NOMO-1 treated with DMSO at 0.1 percent for 48 hours (cell line): ENCODE results near the gene STUM.
"Not testable (repeated sequence)": the region's sequence is repeated elsewhere in the genome, so short reads cannot be mapped to it uniquely, and the experiment has no call there.

ENCODE experiments used
- DNase-seq: peaks from one replicate; lab custom pipeline; 2025; ENCODE audit not compliant: unreplicated experiment; lab: John Stamatoyannopoulos, UW

The STUM gene

GRCh38 chr1:226548256-226549093 is at the start of gene STUM:
TSS of gene STUM (plus strand) at chr1:226548764. CDS start at chr1:226548905, 141 bp downstream.
- no peak for DNase-seq

DNA sequence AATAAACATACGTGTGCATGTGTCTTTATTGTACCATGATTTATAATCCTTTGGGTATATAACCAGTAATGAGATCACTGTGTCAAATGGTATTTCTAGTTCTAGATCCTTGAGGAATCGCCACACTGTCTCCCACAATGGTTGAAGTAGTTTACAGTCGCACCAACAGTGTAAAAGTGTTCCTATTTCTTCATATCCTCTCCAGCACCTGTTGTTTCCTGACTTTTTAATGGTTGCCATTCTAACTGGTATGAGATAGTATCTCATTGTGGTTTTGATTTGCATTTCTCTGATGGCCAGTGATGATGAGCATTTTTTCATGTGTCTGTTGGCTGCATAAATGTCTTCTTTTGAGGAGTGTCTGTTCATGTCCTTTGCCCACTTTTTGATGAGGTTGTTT is 48.9 kb upstream of the STUM start:
- DNase-seq: not testable (repeated sequence)

DNA sequence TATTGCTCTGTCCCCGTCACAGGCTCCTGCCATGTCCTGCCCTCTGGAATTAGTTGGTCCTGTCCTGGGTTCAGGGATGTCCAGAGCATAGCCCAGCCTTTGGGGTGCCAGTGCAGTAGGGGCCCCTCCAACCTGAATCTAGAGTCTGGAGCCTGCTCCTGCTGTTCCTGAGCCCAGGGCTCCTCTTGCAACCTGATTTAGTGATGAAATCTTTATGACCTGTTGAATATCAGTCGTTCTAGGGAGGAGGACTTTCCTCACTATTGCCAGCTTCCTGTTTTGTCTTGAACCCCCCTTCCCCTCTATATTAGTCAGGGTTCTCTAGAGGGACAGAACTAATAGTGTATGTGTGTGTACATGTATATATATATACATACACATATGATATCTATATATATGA is 42.5 kb upstream of the STUM start:
- DNase-seq: no peak

- DNase-seq: no peak
These were observed 41.6 kb upstream of the STUM start for GRCh38 chr1:226506921-226507320.

GRCh38 chr1:226510453-226510852 is 38.1 kb upstream of the STUM start:
- DNase-seq: no peak

DNA sequence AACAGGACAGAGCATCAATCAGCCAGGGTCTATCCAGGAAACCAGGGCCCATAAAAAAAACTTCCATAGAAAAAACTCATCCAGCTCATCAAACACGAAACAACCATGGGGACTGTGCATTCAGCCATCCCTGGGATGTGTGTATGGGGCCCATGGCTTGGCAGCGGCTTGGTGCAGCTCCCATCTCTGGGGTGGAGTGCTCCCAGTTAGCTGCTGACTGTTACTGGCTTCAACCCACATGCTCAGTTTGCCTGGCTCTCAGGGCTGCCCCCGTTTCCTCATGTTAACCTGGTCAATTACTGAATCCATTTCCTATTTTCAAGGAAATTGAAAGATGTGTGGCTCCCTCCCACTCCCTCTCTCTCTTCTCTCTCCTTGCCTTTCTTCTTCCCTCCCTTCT is 37.3 kb upstream of the STUM start:
- no peak for DNase-seq

GRCh38 chr1:226512076-226512728 is 36.4 kb upstream of the STUM start:
- DNase-seq: no peak

DNA sequence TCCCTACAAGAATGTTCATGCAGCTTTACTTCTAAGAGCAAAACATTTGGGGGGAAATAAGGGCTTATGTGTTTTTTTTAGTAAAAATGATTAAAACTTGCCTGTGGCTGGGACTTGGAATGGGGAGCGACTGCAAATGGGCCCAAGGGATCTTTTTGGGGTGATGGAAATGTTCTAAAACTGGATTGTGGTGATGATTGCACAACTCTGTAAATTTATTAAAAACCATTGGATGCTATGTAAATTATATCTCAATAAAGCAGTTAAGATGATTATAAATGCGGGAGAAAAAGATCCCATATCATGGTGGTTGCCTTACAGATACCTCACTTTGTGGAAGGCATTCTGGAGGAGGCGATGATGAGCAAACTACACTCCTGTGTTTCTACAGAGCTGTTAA is 30.2 kb upstream of the STUM start:
- DNase-seq: no peak

DNA sequence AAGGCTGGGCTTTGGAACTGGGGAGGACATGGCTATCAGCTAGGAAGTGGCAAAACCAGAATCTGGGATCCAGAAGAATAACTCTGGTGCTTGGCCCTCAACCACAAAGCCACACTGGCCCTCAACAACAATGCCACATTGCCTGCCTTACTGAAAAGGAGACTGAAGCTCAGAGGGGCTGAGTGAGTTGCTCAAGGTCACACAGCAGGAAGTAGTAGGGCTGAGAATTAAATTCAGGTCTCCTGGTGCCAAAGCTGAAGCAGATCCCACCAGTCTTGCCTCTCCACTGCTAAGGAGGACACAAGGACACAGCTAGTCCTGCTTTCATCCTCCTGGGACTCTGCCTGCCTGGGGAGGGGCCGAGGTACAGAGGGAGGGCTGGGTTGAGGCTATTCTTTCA is 29.4 kb upstream of the STUM start:
- no peak for DNase-seq

DNA sequence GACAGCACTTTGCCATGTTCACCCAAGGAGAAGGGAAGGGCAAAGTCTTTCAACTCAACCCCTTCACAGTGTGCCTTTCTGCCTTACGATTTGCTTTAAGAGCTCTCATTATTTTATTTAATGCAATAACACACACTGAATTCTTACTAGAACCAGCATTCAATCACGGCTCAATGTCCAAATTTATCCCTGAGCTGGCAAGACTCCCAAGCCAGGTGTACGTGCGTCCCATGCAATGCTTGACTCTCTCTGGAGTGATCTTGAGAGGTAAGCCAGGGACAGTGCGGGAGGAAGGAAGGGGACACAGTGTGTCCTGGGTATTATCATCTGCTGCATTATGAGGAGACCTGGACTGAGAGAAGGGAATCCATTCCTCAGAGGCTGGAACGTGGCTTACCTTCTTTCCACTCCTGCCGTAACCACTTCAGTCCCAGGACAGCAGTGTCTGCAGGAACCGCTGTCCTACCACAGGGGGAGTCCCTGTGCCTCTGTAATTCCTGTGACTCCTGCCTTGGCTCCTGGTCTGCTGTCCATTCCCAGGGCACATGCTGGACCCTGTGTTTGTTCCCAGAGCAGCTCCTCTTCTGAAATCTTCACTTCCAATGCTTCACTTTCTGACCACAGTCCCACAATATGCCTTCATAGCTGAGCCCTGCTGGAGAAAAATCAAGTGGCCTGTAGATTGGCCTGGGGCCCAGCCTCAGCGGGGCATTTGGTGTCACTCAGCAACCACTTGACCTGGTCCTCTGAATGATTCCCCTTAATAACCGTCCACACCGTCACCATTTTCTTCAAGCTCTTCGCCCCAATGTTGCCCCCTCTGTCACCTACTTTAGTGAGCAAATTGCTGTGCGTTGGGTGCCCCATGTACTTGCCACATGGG is 28.6 kb upstream of the STUM start:
- no peak for DNase-seq

DNA sequence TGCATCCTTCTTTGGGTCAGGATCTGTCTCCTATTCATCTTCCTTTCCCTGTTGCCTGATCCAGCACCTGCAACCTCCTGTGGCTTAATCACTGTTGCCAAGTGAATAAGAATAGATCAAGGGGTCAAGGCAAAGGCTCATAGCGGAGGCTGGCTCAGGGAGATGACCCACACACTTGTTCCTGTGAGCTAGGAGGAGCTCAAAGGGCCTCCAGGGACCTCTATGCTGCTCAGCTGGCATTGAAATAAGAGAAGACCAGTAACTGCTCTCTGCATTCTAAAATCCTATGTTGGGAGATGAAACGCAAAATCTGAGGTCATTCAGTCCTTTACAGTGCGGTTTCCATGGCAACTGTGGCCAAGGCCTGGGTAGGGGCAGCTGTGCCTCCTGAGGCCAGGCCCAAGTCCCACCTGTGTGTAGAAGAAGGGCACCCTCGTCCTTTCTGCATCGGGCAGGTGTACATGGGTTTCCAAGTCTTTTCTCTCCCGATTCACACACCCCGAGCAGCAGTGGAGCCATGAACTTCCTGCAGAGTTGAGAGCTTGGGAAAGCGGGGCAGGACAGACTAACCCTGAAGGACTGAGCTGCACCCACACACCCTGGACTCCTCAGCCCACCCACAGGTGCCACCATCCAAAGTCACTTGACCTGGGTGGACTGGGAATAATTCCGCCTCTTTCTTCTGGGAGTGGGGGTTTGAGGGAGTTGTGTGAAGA is 27.8 kb upstream of the STUM start:
- no peak for DNase-seq

DNA sequence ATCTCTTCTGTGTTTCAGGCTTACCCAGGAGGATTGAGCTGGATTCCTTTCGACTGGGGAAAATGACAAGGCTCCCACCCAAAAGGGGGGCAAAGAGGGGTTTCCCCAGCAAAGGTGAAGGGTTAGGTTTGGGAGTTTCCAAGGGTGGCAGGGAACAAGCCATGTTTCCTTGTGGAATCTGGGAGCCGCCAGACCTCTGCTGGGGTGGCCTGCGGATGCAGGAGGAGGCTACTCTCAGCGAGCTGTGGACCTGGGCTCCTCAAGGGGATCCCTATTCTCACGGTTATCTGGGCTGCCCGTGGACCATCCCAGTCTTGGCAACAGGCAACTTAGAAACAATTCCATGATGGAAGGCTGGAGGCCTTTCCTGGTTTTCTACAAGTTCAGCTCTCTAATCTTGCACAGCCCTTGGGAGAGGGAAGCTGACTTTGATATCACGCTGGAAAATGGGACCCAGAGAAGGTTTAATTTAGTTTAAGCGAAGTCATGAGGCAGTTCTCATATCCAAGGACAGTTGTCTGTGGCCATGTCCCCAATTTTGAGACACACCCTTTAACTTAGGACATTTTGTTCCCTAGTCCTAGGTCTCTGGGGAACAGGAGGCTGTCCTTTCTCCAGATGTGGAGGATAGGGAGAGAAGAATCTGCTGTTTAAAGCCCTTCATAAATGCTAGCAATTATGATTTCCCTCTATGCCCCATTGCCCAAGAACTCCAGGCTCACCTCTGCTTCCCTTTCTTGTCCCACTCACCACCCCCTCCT is 24.7 kb upstream of the STUM start:
- no peak for DNase-seq

DNA sequence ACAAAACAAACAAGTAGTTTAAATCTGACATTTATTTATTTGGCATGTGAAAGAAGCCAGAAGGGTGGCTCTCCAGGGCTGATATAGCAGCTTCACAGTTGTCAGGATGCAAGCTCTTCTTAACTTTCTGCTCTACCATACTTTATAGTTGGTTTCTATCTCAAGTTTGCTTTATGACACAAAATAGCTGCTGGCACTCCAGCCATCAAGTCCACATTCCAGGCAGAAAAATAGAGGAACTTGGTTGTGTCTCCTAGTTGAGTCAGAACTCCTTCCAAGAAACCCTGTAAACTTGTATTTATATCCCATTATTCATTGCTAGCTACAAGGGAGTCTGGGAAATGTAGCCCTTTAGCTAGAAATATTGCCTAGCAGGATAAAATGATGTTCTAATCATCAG is 24.0 kb upstream of the STUM start:
- no peak for DNase-seq

DNA sequence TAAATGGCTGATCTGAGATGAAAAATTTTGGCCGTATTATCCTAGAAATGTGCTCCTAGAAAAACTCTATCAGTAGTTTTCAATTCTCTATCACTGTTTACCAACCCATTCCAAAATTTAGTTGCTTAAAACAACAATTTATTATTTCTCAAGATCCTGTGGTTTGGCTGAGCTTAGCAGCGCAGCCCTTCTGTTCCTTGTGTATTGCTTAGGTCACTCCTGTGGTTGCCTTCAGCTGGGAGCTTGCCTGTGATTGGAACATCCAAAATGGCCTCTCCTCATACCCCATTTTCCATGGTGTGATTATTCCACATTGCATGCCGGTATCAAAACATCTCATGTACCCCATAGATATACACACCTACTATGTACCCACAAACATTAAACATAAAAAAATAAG is 22.8 kb upstream of the STUM start:
- no peak for DNase-seq

- DNase-seq: no peak
These were observed 21.6 kb upstream of the STUM start for GRCh38 chr1:226526801-226527595.

DNA sequence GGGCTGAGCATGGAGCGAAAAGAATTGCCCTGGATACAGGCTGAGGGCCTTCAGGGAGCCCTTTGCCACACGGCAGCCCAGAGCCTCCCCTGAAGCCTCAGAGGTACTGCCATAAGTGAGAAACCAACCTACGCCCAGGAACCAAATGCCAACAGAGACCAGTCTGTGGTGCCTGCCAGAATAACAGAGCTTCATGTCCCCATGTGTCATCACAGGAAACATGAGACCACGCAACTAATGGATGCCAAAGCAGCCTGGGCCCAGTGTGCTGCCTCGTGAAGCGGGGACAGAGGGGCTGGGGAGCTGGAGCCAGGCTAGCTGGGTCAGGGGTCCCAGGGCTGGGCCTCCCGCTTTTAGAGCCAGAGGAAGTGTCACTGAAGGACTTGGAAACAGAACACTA is 18.7 kb upstream of the STUM start:
- DNase-seq: no peak

GRCh38 chr1:226530591-226530990 is 18.0 kb upstream of the STUM start:
- no peak for DNase-seq

- no peak for DNase-seq
These were observed 17.0 kb upstream of the STUM start for GRCh38 chr1:226531360-226532093.

DNA sequence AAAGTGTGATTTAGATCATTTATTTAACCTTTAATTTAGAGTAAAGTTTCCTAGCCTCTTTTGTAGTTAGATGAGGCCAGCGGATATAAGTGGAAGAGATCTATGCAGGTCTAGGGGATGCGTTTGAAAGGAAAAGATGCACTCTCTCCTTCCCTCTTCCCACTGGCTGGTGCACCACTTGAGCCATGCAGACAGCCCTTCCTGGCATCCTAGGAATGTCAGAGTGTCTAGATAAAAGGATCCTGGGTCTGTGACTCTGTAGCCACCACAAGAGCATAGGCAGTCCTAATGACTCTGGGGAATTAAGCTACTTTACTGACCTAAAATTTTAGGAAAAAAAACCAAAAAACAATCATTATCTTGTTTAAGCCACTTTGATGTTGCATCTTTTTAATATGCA is 16.0 kb upstream of the STUM start:
- no peak for DNase-seq
